HCT116 (cell line): ENCODE data around the gene MTURN. TPM values are rescaled to one million over a fixed set of nuclear protein-coding genes. Genes with fewer than 3 reads are reported as not detected.

ENCODE experiments used
- ATAC-seq: fragments of 200-7000 bp; cut with Tn5 transposase; 2 replicates; pipeline ENCODE4 v1.9.1; 2020; ENCODE audit warnings: mild to moderate bottlenecking, moderate library complexity
- BruUV-seq: library from RNA; stranded (reverse); fragments of 400-500 nt; replicated peaks from 2 replicates; lab custom pipeline; 2021; lab: Mats Ljungman, UMichigan
- CTCF ChIA-PET: fragments of 300-600 bp; sonication (Branson Sonifier 250); formaldehyde crosslinking; loops from one replicate; lab custom pipeline; 2021; ENCODE audit warnings: antibody characterized with exemption; lab: Charles Lee
- POLR2A ChIA-PET: fragments of 300-600, 350-600 bp; sonication (Branson Sonifier 250); formaldehyde crosslinking; loops from one replicate; lab custom pipeline; 2021; ENCODE audit warnings: antibody characterized with exemption; lab: Charles Lee
- RAD21 ChIA-PET, 2 experiments: fragments of 300-600 bp; sonication (Branson Sonifier 250); formaldehyde crosslinking; loops; one replicate each; lab custom pipeline; 2023; ENCODE audit warnings: low total read pairs in 2 of 2; ENCODE audit not compliant: uncharacterized antibody in 2 of 2, unreplicated experiment in 2 of 2, low non-redundant PET in 1 of 2; lab: Charles Lee
- DNase-seq: peaks from one replicate; pipeline ENCODE4 v3.0.0-alpha.2; 2010; ENCODE audit warnings: low read depth, low spot score
- H2AFZ ChIP-seq: fragments of 200-600 bp; shearing (Covaris generic), sonication (generic); 2 replicates; pipeline ENCODE4 v1.6.1; 2017; ENCODE audit warnings: low read depth, mixed run types, mixed read lengths, antibody characterized with exemption, low read length; ENCODE audit not compliant: poor library complexity, severe bottlenecking
- H3K27ac ChIP-seq: 2 replicates; pipeline ENCODE4 v1.5.1; 2012; ENCODE audit warnings: low read depth, low read length
- H3K27me3 ChIP-seq: fragments of 200-600 bp; sonication (generic); 2 replicates; pipeline ENCODE4 v1.6.1; 2016; ENCODE audit warnings: mixed run types, low read length, mixed read lengths; ENCODE audit not compliant: insufficient read depth
- H3K36me3 ChIP-seq, 2 experiments: fragments of 200-500 bp in 1 of 2; fragments of 200-600 bp in 1 of 2; sonication (Bioruptor generic) in 1 of 2; sonication (generic) in 1 of 2; 2 replicates each; pipeline versions ENCODE4 v1.5.1 to v1.6.1; 2014 to 2016; ENCODE audit warnings: low read length in 2 of 2, inconsistent platforms in 1 of 2, mixed read lengths in 1 of 2, mixed run types in 1 of 2; ENCODE audit not compliant: insufficient read depth in 2 of 2, control insufficient read depth in 1 of 2
- H3K4me1 ChIP-seq, 2 experiments: fragments of 200-600 bp in 1 of 2; sonication (generic) in 1 of 2; 2 replicates each; pipeline versions ENCODE4 v1.5.1 to v1.6.1; 2012 to 2017; ENCODE audit warnings: low read length in 2 of 2, inconsistent platforms in 1 of 2, mild to moderate bottlenecking in 1 of 2, mixed read lengths in 1 of 2, mixed run types in 1 of 2, moderate library complexity in 1 of 2; ENCODE audit not compliant: insufficient read depth in 2 of 2, control insufficient read depth in 1 of 2
- H3K4me2 ChIP-seq: fragments of 200-600 bp; sonication (generic); 2 replicates; pipeline ENCODE4 v1.6.1; 2017; ENCODE audit warnings: mixed run types, low read length, mixed read lengths
- H3K4me3 ChIP-seq, 2 experiments: fragments of 200-600 bp in 1 of 2; sonication (generic) in 1 of 2; replicated peaks in 1 of 2; 2 replicates each; pipeline ENCODE4 v1.5.1; 2011 to 2016; ENCODE audit warnings: low read length in 2 of 2, control low read depth in 1 of 2, low read depth in 1 of 2, mild to moderate bottlenecking in 1 of 2, mixed read lengths in 1 of 2, mixed run types in 1 of 2
- H3K79me2 ChIP-seq: fragments of 200-600 bp; sonication (generic); 2 replicates; pipeline ENCODE4 v1.6.1; 2017; ENCODE audit warnings: mild to moderate bottlenecking, mixed run types, low read length, moderate library complexity, mixed read lengths; ENCODE audit not compliant: insufficient read depth
- H3K9ac ChIP-seq: fragments of 200-600 bp; sonication (generic); 2 replicates; pipeline ENCODE4 v1.6.1; 2016; ENCODE audit warnings: low read length, mixed read lengths
- H3K9me2 ChIP-seq: fragments of 200-600 bp; sonication (generic), shearing (Covaris generic); 2 replicates; pipeline ENCODE4 v1.6.1; 2017; ENCODE audit warnings: mixed run types, mild to moderate bottlenecking, moderate library complexity; ENCODE audit not compliant: insufficient read depth
- H3K9me3 ChIP-seq, 2 experiments: fragments of 200-500 bp in 1 of 2; fragments of 200-600 bp in 1 of 2; sonication (Bioruptor generic) in 1 of 2; sonication (generic) in 1 of 2; 2 replicates each; pipeline ENCODE4 v1.6.1; 2014 to 2017; ENCODE audit warnings: low read length in 2 of 2, mixed read lengths in 2 of 2, inconsistent platforms in 1 of 2, low read depth in 1 of 2, mild to moderate bottlenecking in 1 of 2, mixed run types in 1 of 2, moderate library complexity in 1 of 2; ENCODE audit not compliant: control insufficient read depth in 1 of 2, insufficient read depth in 1 of 2
- H4K20me1 ChIP-seq: fragments of 200-600 bp; sonication (generic), shearing (Covaris generic); 2 replicates; pipeline ENCODE4 v1.6.1; 2017; ENCODE audit warnings: mixed run types, mild to moderate bottlenecking, moderate library complexity; ENCODE audit not compliant: insufficient read depth
- ATF3 ChIP-seq: IDR thresholded peaks from 2 replicates; pipeline ENCODE4 v1.6.1; 2012
- CBX3 ChIP-seq: IDR thresholded peaks from 2 replicates; pipeline ENCODE4 v1.6.1; 2012; ENCODE audit warnings: low read depth
- CEBPB ChIP-seq: IDR thresholded peaks from 2 replicates; pipeline ENCODE4 v1.6.1; 2012; ENCODE audit warnings: low read depth
- CTCF ChIP-seq, 3 experiments: fragments of 200-600 bp in 1 of 3; sonication (generic) in 1 of 3; IDR thresholded peaks in 2 of 3; conservative IDR thresholded peaks in 1 of 3; 2 replicates each; pipeline ENCODE4 v1.5.1; 2012 to 2017; ENCODE audit warnings: low read depth in 2 of 3, low read length in 2 of 3, antibody characterized with exemption in 1 of 3, borderline replicate concordance in 1 of 3, control low read depth in 1 of 3, mild to moderate bottlenecking in 1 of 3, mixed read lengths in 1 of 3, mixed run types in 1 of 3, moderate library complexity in 1 of 3; ENCODE audit not compliant: insufficient read depth in 1 of 3
- EGR1 ChIP-seq: IDR thresholded peaks from 2 replicates; pipeline ENCODE4 v1.6.1; 2012; ENCODE audit warnings: low read depth
- EZH2 ChIP-seq: fragments of 200-600 bp; sonication (generic); IDR thresholded peaks from 2 replicates; pipeline ENCODE4 v1.6.1; 2017; ENCODE audit warnings: antibody characterized with exemption, mixed run types
- EZH2phosphoT487 ChIP-seq: fragments of 200-600 bp; IDR thresholded peaks from 2 replicates; pipeline ENCODE4 v1.6.1; 2018; ENCODE audit warnings: antibody characterized with exemption, borderline replicate concordance
- FOSL1 ChIP-seq: IDR thresholded peaks from 2 replicates; pipeline ENCODE4 v1.6.1; 2012; ENCODE audit warnings: low read depth
- JUND ChIP-seq: IDR thresholded peaks from 2 replicates; pipeline ENCODE4 v1.6.1; 2012
- MAX ChIP-seq: IDR thresholded peaks from 2 replicates; pipeline ENCODE4 v1.6.1; 2012
- POLR2AphosphoS5 ChIP-seq: IDR thresholded peaks from 2 replicates; pipeline ENCODE4 v1.6.1; 2011; ENCODE audit warnings: mild to moderate bottlenecking, low read depth, low read length, moderate library complexity
- REST ChIP-seq: IDR thresholded peaks from 2 replicates; pipeline ENCODE4 v1.6.1; 2012; ENCODE audit warnings: low read depth
- SIN3A ChIP-seq: IDR thresholded peaks from 2 replicates; pipeline ENCODE4 v1.6.1; 2012; ENCODE audit warnings: low read depth
- SP1 ChIP-seq: IDR thresholded peaks from 2 replicates; pipeline ENCODE4 v1.6.1; 2012; ENCODE audit warnings: low read depth
- SRF ChIP-seq: IDR thresholded peaks from 2 replicates; pipeline ENCODE4 v1.6.1; 2012; ENCODE audit warnings: low read depth
- TCF7L2 ChIP-seq: IDR thresholded peaks from 2 replicates; pipeline ENCODE4 v1.7.0; 2011; ENCODE audit warnings: borderline replicate concordance, inconsistent platforms; ENCODE audit not compliant: insufficient read depth, insufficient read length; ENCODE audit errors: extremely low read depth
- ZBTB33 ChIP-seq: IDR thresholded peaks from 2 replicates; pipeline ENCODE4 v1.6.1; 2011; ENCODE audit warnings: mild to moderate bottlenecking, low read length, moderate library complexity; ENCODE audit not compliant: insufficient replicate concordance; ENCODE audit errors: extremely low read depth
- ZFX ChIP-seq: fragments of 450-650 bp; IDR thresholded peaks from 2 replicates; pipeline ENCODE4 v1.6.1; 2017
- intact Hi-C: fragments of 100-400 bp; cut with micrococcal nuclease; formaldehyde crosslinking; loops from 2 replicates; pipeline ENCODE4 v1.10.0; 2022
- total RNA-seq: library from RNA; stranded (reverse); gene quantifications from one replicate; pipeline ENCODE4 v1.2.1, GENCODE V29; 2021; ENCODE audit not compliant: unreplicated experiment

MTURN gene
- total RNA-seq, 1 experiment from 2014 or later, result 7.5 TPM

GRCh38 chr7:30142710-30143109 is 7.9 kb downstream of the MTURN start:
- Histone ChIP-seq H3K36me3 (no peaks in the 10 kb centered on the region), H2AFZ (no peak overlapping the region), H3K9me3 (no peaks in the 10 kb centered on the region), H3K4me3 (peak overlapping the region in 1 of 2 experiments; percentile 14; a peak in 1 of 4 replicates), H3K27ac (peak overlapping the region; percentile 2; the same call in 1 of the 2 replicates), H3K27me3 (no peaks in the 10 kb centered on the region), H3K4me1 (peaks cover 23 to 35% of the 10 kb centered on the region in 2 experiments), H3K79me2 (no peaks in the 10 kb centered on the region), H3K9me2 (no peaks in the 10 kb centered on the region), H3K9ac (peak overlapping the region; percentile 34), H3K4me2 (peak overlapping the region; percentile 58), H4K20me1 (no peaks in the 10 kb centered on the region)
- no peak for TF ChIP-seq ZFX
- TF ChIP-seq ATF3, result no peak
- peak; percentile 33; the same call in 1 of the 2 replicates for TF ChIP-seq SRF
- TF ChIP-seq EGR1, result 0 out of 2 replicates have a peak, but pooled peaks have one; percentile 27
- TF ChIP-seq JUND, result peak; percentile 49
- TF ChIP-seq CEBPB, result no peak
- no peak for TF ChIP-seq CBX3
- TF ChIP-seq ZBTB33, result peak; percentile 9
- no peak for TF ChIP-seq POLR2AphosphoS5
- no peak for TF ChIP-seq REST
- TF ChIP-seq MAX, result no peak
- peak; percentile 54; the same call in 1 of the 2 replicates for TF ChIP-seq FOSL1
- no peak for TF ChIP-seq EZH2phosphoT487
- no peak for TF ChIP-seq CTCF (IDR thresholded peaks at IDR 0.05 in 2 of 3, conservative IDR thresholded peaks at IDR 0.05 in 1 of 3; ENCODE audit: borderline replicate concordance in 1 of 3, insufficient read depth in 1 of 3, low read depth in 2 of 3, low read length in 2 of 3)
- no peak for TF ChIP-seq EZH2
- peak; percentile 42 for TF ChIP-seq SP1
- no peak for TF ChIP-seq TCF7L2
- TF ChIP-seq SIN3A, result no peak
- peak; percentile 65 for ATAC-seq
- intact Hi-C loops, result no loop called here
- ChIA-PET POLR2A (no interaction called here), RAD21 (no interaction called here), CTCF (no interaction called here)
- peak; percentile 39 for DNase-seq
- BruUV-seq, result no TSS peak
